K562 (cell line): ENCODE measurements around the gene WFDC1. TPM values are rescaled to one million over a fixed set of nuclear protein-coding genes. Genes with fewer than 3 reads are reported as not detected.

ENCODE experiments used
- ATAC-seq: fragments of 200-7000 bp; cut with Tn5 transposase; 3 replicates; pipeline ENCODE4 v1.9.1; 2020; ENCODE audit warnings: moderate library complexity
- BruUV-seq: library from RNA; stranded (reverse); fragments of 400-500 nt; replicated peaks from 2 replicates; lab custom pipeline; 2021; lab: Mats Ljungman, UMichigan
- CTCF ChIA-PET: fragments of 300-600 bp; formaldehyde crosslinking; extraction: SDS; loops from one replicate; lab custom pipeline; 2021; ENCODE audit warnings: low intra/inter-chr PET ratio; lab: Yijun Ruan, JAX
- POLR2A ChIA-PET: fragments of 300-600, 350-650 bp; sonication (Branson Sonifier 250); formaldehyde crosslinking; extraction: SDS; loops from one replicate; lab custom pipeline; 2021; ENCODE audit warnings: antibody characterized with exemption, inconsistent platforms; lab: Yijun Ruan, JAX
- DNase-seq, 4 experiments: peaks; one replicate each; pipeline versions ENCODE4 v3.0.0 to v3.0.0-alpha.2; 2011 to 2018; ENCODE audit warnings: low spot score in 3 of 4, mixed read lengths in 3 of 4; ENCODE audit errors: extremely low read depth in 1 of 4
- FAIRE-seq: peaks from 2 replicates; lab custom pipeline; 2011; peaks lifted over from hg19 to GRCh38; lab: Jason Lieb, UNC
- H2AFZ ChIP-seq: 2 replicates; pipeline ENCODE4 v1.6.0; 2011; ENCODE audit warnings: low read depth, low read length, control low read depth, inconsistent platforms
- H3K27ac ChIP-seq: fragments of 200-600 bp; 3 replicates; pipeline ENCODE4 v1.8.0; 2011; ENCODE audit warnings: low read depth, mild to moderate bottlenecking, control low read depth, inconsistent platforms, low read length, moderate library complexity, mixed read lengths; ENCODE audit errors: extremely low read depth
- H3K27me3 ChIP-seq, 2 experiments: fragments of 300-600 bp in 1 of 2; 2 replicates in 1 of 2; 3 replicates in 1 of 2; pipeline versions ENCODE4 v1.6.0 to v1.8.0; 2011; ENCODE audit warnings: inconsistent platforms in 2 of 2, low read length in 2 of 2, mild to moderate bottlenecking in 1 of 2, mixed read lengths in 1 of 2, moderate library complexity in 1 of 2; ENCODE audit not compliant: control insufficient read depth in 2 of 2, insufficient read depth in 2 of 2
- H3K36me3 ChIP-seq: fragments of 300-600 bp; 3 replicates; pipeline ENCODE4 v1.8.0; 2011; ENCODE audit warnings: mild to moderate bottlenecking, low read length, inconsistent platforms; ENCODE audit not compliant: control insufficient read depth, insufficient read depth
- H3K4me1 ChIP-seq, 2 experiments: fragments of 200-600 bp in 1 of 2; replicated peaks in 1 of 2; 2 replicates in 1 of 2; 3 replicates in 1 of 2; pipeline versions ENCODE4 v1.5.1 to v1.8.0; 2011; ENCODE audit warnings: inconsistent platforms in 2 of 2, low read length in 2 of 2, mild to moderate bottlenecking in 1 of 2, mixed read lengths in 1 of 2, moderate library complexity in 1 of 2; ENCODE audit not compliant: control insufficient read depth in 2 of 2, insufficient read depth in 2 of 2
- H3K4me2 ChIP-seq: 2 replicates; pipeline ENCODE4 v1.6.1; 2011; ENCODE audit warnings: low read length, control low read depth, inconsistent platforms, mixed read lengths; ENCODE audit not compliant: insufficient read depth
- H3K4me3 ChIP-seq: fragments of 200-600 bp; sonication (generic), shearing (Covaris generic); 2 replicates; pipeline ENCODE4 v1.5.1; 2016; ENCODE audit warnings: control low read depth, inconsistent platforms
- H3K79me2 ChIP-seq: fragments of 200-600 bp; 3 replicates; pipeline ENCODE4 v1.8.0; 2011; ENCODE audit warnings: low read length, inconsistent platforms; ENCODE audit not compliant: control insufficient read depth, insufficient read depth
- H3K9ac ChIP-seq, 2 experiments: 2 replicates each; pipeline versions ENCODE4 v1.6.0 to v1.6.1; 2011; ENCODE audit warnings: low read depth in 2 of 2, low read length in 2 of 2, control low read depth in 1 of 2, inconsistent platforms in 1 of 2, mild to moderate bottlenecking in 1 of 2, mixed read lengths in 1 of 2; ENCODE audit not compliant: insufficient read depth in 1 of 2
- H3K9me1 ChIP-seq: one replicate; pipeline ENCODE4 v1.6.0; 2011; ENCODE audit warnings: inconsistent platforms, mild to moderate bottlenecking, low read length, moderate library complexity; ENCODE audit not compliant: control insufficient read depth, insufficient read depth
- H3K9me3 ChIP-seq: replicated peaks from 2 replicates; pipeline ENCODE4 v1.5.1; 2011; ENCODE audit warnings: low read depth, low read length, inconsistent platforms; ENCODE audit not compliant: control insufficient read depth, insufficient read depth
- H4K20me1 ChIP-seq: replicated peaks from 2 replicates; pipeline ENCODE4 v1.6.1; 2011; ENCODE audit warnings: low read length, inconsistent platforms, mixed read lengths; ENCODE audit not compliant: control insufficient read depth, insufficient read depth
- CAMTA2 ChIP-seq: fragments of 250-450 bp; sonication (Bioruptor Pico); conservative IDR thresholded peaks from 2 replicates; pipeline ENCODE4 v1.5.1; 2022
- CEBPB ChIP-seq: fragments of 450-650 bp; IDR thresholded peaks from 2 replicates; pipeline ENCODE4 v1.6.1; 2016; ENCODE audit warnings: missing genetic modification characterization, missing compliant biosample characterization
- CEBPG ChIP-seq, 3 experiments: fragments of 200-800 bp in 1 of 3; sonication (Bioruptor generic) in 1 of 3; sonication (generic) in 1 of 3; formaldehyde crosslinking in 1 of 3; IDR thresholded peaks in 2 of 3; conservative IDR thresholded peaks in 1 of 3; 2 replicates each; pipeline versions ENCODE4 v1.6.1 to v1.8.0; 2016 to 2022; ENCODE audit warnings: missing compliant biosample characterization in 2 of 3, missing genetic modification characterization in 2 of 3, mild to moderate bottlenecking in 1 of 3, missing genetic modification reagents in 1 of 3
- HNRNPUL1 ChIP-seq: fragments of 200-400 bp; formaldehyde crosslinking; IDR thresholded peaks from 2 replicates; pipeline ENCODE4 v1.6.1; 2017; ENCODE audit warnings: low read length
- PHF8 ChIP-seq: fragments of 200-600 bp; sonication (generic); IDR thresholded peaks from 2 replicates; pipeline ENCODE4 v1.6.1; 2012; ENCODE audit warnings: mixed run types, mild to moderate bottlenecking, inconsistent platforms, low read length, moderate library complexity, borderline replicate concordance
- SMC3 ChIP-seq: conservative IDR thresholded peaks from 2 replicates; pipeline ENCODE4 v1.6.1; 2011; ENCODE audit warnings: low read depth, low read length, improper control_type of control experiment; ENCODE audit not compliant: insufficient read depth
- TOE1 ChIP-seq, 2 experiments: fragments of 450-650 bp in 1 of 2; sonication (generic) in 1 of 2; formaldehyde crosslinking in 1 of 2; IDR thresholded peaks; 2 replicates each; pipeline versions ENCODE4 v1.7.1 to v1.8.0; 2016 to 2022; ENCODE audit warnings: borderline replicate concordance in 2 of 2, mild to moderate bottlenecking in 2 of 2, antibody characterized with exemption in 1 of 2, inconsistent platforms in 1 of 2, low read depth in 1 of 2, missing genetic modification reagents in 1 of 2, moderate library complexity in 1 of 2
- ZNF445 ChIP-seq: fragments of 250-450 bp; sonication (Bioruptor Pico); IDR thresholded peaks from 2 replicates; pipeline ENCODE4 v1.4.0; 2020; ENCODE audit warnings: low read depth, mild to moderate bottlenecking, moderate library complexity
- WGBS: fragments of 100-300 bp; shearing (Covaris generic); methylation state at CpG from one replicate; pipeline ENCODE4 v1.1.6; 2016; ENCODE audit warnings: low coverage, mixed read lengths; ENCODE audit not compliant: insufficient coverage; ENCODE audit errors: missing lambda C conversion rate; 5-methylcytosine and 5-hydroxymethylcytosine counted together
- in situ Hi-C: fragments of 300-500 bp; cut with MboI; formaldehyde crosslinking; loops from 4 replicates; pipeline ENCODE4 v1.15.0; 2018; ENCODE audit warnings: inconsistent platforms, mixed read lengths
- intact Hi-C: fragments of 100-400 bp; cut with micrococcal nuclease; formaldehyde crosslinking; loops from 2 replicates; pipeline ENCODE4 v1.14.2; 2022
- polyA plus RNA-seq, 8 experiments: library from polyadenylated mRNA; depleted of rRNA in 4 of 8; stranded (reverse) in 5 of 8; unstranded in 3 of 8; fragments of >200 nt; fragmentation: Nextera tagmentation in 2 of 8; fragmentation: Illumina TruSeq in 1 of 8; extraction: Ambion mirVana in 2 of 8; extraction: Trizol in 1 of 8; gene quantifications; 2 replicates each; pipeline versions ENCODE4 v1.2.1 to v1.2.3, GENCODE V29; 2011 to 2014; ENCODE audit warnings: inconsistent platforms in 1 of 8, missing spikeins in 1 of 8
- total RNA-seq, 7 experiments: library from RNA; depleted of rRNA in 6 of 7; stranded (reverse); fragments of >200 nt in 6 of 7; fragmentation: Illumina TruSeq in 2 of 7; extraction: Trizol in 2 of 7; gene quantifications; 2 replicates each; pipeline versions ENCODE4 v1.2.1 to v1.2.3, GENCODE V29; 2011 to 2021; ENCODE audit warnings: low replicate concordance in 1 of 7
- TF ChIP-seq, protein P1 (sequence below): fragments of 450-650 bp; formaldehyde crosslinking; conservative IDR thresholded peaks from 2 replicates; pipeline ENCODE4 v1.4.0; 2022; ENCODE audit warnings: mild to moderate bottlenecking, missing genetic modification characterization
- TF ChIP-seq, protein P2 (sequence below): fragments of 250-450 bp; sonication (Bioruptor Pico); IDR thresholded peaks from 2 replicates; pipeline ENCODE4 v1.5.1; 2021; ENCODE audit warnings: mild to moderate bottlenecking
- TF ChIP-seq, protein P3 (sequence below): fragments of 250-450 bp; sonication (Bioruptor Pico); IDR thresholded peaks from 2 replicates; pipeline ENCODE4 v1.5.0; 2022; ENCODE audit warnings: mild to moderate bottlenecking

The WFDC1 gene
- total and polyA plus RNA-seq, 9 of the 15 experiments (the other 6 are each of a cell fraction or from before 2014, with no cell fraction given) = not detected

DNA sequence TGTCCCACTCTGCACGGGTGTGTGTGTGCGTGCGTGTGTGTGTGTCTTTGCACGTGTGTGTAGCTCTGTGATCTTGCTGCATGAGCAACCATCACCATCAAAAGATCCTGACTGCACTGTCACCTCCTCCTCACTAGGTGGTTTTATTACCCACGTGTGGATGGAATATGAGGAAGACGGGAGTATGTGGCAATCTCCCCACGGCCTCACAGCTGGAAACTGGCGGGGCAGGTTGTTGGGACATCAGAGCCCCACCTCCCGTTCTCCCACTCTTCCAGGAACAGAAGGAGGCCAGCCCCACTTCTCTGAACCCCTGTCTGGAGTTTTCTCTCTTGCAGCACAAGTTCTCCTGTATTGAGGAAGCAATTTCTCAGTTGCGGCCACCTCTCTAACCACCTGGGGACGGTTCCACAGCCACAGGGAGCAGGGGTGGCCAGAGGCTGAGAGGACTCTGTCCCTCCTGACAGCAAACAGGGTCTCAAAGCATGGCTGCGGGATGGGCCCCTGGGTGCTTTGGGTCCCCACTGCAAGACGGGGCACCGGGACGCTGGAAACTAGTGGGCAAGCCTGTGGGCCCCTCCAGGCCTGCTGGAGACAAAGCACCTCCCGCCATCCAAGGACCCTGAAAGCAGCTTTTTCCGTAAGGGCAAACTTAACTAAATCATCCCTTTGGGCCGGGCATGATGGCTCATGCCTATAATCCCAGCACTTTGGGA is 45.8 kb downstream of the WFDC1 start:
- in situ Hi-C loops = no loop called here
- DNase-seq = no peak
- Histone ChIP-seq H2AFZ (no peak overlapping the region), H3K27ac (no peak overlapping the region), H3K9me3 (no peaks in the 10 kb centered on the region; the same call in 1 of the 2 replicates), H3K4me1 (no peaks in the 10 kb centered on the region), H4K20me1 (peaks cover 2% of the 10 kb centered on the region; the same call in 1 of the 2 replicates), H3K79me2 (no peaks in the 10 kb centered on the region), H3K4me3 (no peak overlapping the region), H3K27me3 (peaks cover 50 to 59% of the 10 kb centered on the region in 2 experiments), H3K4me2 (no peak overlapping the region), H3K9ac (no peak overlapping the region), H3K9me1 (no peaks in the 10 kb centered on the region), H3K36me3 (no peaks in the 10 kb centered on the region)
- TF ChIP-seq, protein P1, sequence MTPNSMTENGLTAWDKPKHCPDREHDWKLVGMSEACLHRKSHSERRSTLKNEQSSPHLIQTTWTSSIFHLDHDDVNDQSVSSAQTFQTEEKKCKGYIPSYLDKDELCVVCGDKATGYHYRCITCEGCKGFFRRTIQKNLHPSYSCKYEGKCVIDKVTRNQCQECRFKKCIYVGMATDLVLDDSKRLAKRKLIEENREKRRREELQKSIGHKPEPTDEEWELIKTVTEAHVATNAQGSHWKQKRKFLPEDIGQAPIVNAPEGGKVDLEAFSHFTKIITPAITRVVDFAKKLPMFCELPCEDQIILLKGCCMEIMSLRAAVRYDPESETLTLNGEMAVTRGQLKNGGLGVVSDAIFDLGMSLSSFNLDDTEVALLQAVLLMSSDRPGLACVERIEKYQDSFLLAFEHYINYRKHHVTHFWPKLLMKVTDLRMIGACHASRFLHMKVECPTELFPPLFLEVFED (CRISPR knock-in tag) = no peak
- peak; percentile 65; the same call in 1 of the 2 replicates for TF ChIP-seq CEBPB (tag)
- no peak for TF ChIP-seq PHF8
- TF ChIP-seq HNRNPUL1 = no peak
- no peak for TF ChIP-seq SMC3
- TF ChIP-seq, protein P2, sequence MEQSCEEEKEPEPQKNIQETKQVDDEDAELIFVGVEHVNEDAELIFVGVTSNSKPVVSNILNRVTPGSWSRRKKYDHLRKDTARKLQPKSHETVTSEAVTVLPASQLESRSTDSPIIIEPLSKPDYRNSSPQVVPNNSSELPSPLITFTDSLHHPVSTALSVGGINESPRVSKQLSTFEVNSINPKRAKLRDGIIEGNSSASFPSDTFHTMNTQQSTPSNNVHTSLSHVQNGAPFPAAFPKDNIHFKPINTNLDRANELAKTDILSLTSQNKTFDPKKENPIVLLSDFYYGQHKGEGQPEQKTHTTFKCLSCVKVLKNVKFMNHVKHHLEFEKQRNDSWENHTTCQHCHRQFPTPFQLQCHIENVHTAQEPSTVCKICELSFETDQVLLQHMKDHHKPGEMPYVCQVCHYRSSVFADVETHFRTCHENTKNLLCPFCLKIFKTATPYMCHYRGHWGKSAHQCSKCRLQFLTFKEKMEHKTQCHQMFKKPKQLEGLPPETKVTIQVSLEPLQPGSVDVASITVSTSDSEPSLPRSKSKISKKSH (CRISPR knock-in tag) = no peak
- no peak for TF ChIP-seq CAMTA2 (CRISPR knock-in tag)
- TF ChIP-seq ZNF445 = no peak
- TF ChIP-seq CEBPG (CRISPR knock-in tag; IDR thresholded peaks at IDR 0.05) = 0 out of 2 replicates have a peak, but pooled peaks have one; percentile 22
- TF ChIP-seq CEBPG (tag; conservative IDR thresholded peaks at IDR 0.05 in 1 of 2, IDR thresholded peaks at IDR 0.05 in 1 of 2) = peak in 1 of 2 experiments; percentile 35; a peak in 1 of 4 replicates
- no peak for TF ChIP-seq TOE1 (IDR thresholded peaks at IDR 0.05; ENCODE audit: borderline replicate concordance)
- no peak for TF ChIP-seq TOE1 (CRISPR knock-in tag; IDR thresholded peaks at IDR 0.05; ENCODE audit: borderline replicate concordance, low read depth)
- TF ChIP-seq, protein P3, sequence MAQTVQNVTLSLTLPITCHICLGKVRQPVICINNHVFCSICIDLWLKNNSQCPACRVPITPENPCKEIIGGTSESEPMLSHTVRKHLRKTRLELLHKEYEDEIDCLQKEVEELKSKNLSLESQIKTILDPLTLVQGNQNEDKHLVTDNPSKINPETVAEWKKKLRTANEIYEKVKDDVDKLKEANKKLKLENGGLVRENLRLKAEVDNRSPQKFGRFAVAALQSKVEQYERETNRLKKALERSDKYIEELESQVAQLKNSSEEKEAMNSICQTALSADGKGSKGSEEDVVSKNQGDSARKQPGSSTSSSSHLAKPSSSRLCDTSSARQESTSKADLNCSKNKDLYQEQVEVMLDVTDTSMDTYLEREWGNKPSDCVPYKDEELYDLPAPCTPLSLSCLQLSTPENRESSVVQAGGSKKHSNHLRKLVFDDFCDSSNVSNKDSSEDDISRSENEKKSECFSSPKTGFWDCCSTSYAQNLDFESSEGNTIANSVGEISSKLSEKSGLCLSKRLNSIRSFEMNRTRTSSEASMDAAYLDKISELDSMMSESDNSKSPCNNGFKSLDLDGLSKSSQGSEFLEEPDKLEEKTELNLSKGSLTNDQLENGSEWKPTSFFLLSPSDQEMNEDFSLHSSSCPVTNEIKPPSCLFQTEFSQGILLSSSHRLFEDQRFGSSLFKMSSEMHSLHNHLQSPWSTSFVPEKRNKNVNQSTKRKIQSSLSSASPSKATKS = no peak
- CTCF ChIA-PET = no interaction called here
- no peak for ATAC-seq
- no TSS peak for BruUV-seq
- FAIRE-seq = no peak
- intact Hi-C loops = no loop called here
- 2% methylated on average over 18 of the region's 18 CpGs for whole genome bisulfite sequencing
- POLR2A ChIA-PET = no interaction called here
